Astrocyte (in vitro differentiated cells and primary cell): ENCODE measurements around the gene RNF2.

Experiments used
- CTCF ChIP-seq: IDR thresholded peaks from 2 replicates; pipeline ENCODE4 v1.5.1; 2011; ENCODE audit warnings: low read depth, mild to moderate bottlenecking, inconsistent platforms, low read length, moderate library complexity; ENCODE audit not compliant: insufficient read depth
- EZH2 ChIP-seq: IDR thresholded peaks from 2 replicates; pipeline ENCODE4 v1.6.1; 2012; ENCODE audit warnings: mild to moderate bottlenecking, low read length, inconsistent platforms; ENCODE audit not compliant: insufficient read depth

- TF ChIP-seq CTCF (no peak), EZH2 (no peak)
Measured at GRCh38 chr1:185050823-185051451, 5.6 kb downstream of the RNF2 start.
